HG02759 (cell line): ENCODE results near the gene KRTAP10-2.

Experiments used
- ATAC-seq: cut with Tn5 transposase; IDR thresholded peaks from one replicate; pipeline ENCODE4 v1.9.1; 2021; ENCODE audit warnings: mild to moderate bottlenecking, moderate library complexity; ENCODE audit not compliant: unreplicated experiment

Gene KRTAP10-2

DNA sequence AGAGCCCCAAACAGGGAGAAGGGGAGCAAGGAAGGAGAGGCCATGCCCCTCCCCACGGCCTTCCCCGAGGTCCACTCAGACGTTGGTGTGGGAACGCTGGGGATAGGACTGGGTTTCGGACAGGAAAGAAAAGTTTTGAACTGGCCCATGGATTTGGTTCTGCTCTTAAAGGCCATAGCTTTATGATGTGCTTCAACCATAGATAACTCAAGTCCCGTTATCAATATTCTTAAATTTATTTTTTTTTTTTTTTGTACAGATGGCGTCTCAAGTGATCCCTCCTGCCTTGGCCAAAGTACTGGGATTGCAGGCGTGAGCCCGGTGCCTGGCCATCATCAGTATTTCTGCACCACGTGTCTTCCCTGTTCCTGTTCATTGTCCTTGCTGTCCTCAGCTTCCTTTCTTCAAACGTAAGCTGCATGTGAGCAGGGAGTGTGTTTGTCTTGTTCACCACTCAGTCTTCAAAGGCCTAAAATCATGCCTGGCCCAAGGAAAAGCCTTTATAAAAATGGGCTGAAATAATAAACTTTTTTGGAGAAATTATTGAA is 10.5 kb downstream of the KRTAP10-2 start:
- ATAC-seq: no peak

DNA sequence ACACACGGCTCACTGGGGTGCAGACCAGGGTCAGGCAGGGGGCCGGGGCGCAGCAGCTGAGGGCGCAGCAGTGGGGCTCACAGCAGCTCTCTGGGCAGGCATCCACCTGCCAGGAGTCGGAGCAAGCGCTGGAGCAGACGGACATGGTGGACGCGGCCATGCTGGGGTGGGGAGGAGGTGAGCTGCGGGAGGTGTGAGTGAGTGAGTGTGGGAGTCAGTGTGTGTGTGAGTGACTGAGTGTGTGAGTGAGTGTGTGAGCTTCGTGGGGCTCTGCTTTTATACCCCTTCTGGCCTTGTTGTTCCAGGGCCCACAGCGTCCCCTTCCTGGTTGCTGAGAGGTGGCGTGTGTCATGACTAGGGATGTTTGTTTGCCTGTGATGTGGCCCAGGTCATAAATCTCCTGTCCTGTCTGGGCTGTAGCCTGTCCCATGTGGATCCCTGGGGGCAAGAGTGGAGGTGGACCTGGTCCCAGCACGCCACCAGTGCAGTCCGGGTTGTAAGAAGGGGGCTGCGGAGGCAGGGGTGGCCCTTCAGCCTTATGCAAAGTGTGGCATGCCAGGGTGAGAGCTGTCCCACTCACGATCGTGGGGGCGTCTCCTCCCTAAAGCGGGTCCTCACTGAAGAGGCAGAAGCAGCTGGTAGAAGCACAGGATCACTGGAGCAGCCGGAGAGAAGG is 11.2 kb downstream of the KRTAP10-2 start, which contains the start of gene KRTAP10-1:
Gene KRTAP10-1, minus strand, starts transcription at position 205 of the 676 bp plus-strand sequence. Its CDS starts 45 bp downstream, at position 160.
- ATAC-seq: no peak

DNA sequence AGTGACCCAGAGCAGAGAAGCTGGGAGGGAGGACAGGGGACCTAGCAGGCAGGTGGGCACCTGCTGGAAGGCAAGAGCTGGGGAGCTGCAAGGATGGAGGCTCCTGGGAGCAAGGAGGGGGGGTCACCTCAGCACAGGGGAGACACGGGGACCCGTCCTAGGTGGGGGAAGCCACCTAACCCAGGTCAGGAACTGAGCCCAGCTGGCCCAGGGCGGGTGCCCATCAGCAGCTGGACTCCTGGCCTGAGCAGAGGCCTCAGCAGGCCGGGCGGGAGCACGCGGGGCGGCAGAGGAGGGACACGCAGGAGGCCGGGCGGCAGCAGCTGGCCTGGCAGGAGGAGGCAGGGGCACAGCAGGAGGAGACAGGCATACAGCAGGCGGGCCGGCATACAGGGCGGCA is 12.3 kb downstream of the KRTAP10-2 start:
- ATAC-seq: no peak

DNA sequence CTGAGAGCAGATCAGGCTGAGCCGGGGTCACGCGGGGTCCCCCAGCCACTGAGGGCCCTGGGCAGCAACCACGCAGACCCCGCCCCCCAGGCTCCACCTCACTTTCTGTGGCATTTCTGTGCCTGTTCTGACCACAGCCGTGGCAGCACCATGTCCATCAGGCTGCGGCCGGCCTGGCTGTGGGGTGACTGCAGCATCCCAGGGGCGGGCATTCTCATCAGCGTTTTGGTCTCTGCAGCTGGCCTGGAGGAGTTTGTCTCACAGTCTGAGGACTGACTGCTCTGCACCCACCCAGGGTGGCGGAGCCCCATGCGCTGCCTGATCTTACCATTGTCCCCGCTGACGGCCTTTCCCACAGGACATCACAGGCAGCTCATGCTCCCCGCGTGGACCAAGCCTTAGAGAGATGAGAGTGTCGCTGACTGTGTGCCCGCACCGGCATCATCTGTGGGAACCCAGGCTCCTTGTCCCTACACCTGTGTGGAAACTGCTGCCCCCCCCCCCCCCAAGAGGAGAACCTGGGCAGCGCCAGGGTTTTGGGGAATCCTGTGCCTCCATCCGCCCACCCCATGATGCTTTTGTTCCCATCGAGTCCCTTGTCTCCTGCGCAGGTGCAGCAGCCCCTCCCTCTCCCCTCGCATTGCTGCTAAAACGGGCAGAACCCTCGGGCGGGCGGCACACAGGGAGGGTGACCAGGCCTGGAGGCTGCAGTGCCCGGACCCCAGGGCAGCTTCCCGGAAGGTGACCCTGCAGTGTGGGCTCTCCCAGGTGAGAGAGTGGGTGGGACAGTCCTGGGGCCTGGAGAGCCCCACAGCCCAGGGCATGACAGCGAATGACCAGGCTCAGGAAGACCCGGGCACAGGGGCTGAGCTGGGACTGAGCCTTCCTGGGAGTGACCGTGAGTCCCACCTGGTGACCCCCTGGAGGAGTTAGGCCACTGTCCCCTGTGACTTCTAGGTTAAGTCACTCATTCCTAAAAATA is 13.1 kb downstream of the KRTAP10-2 start:
- ATAC-seq: no peak

DNA sequence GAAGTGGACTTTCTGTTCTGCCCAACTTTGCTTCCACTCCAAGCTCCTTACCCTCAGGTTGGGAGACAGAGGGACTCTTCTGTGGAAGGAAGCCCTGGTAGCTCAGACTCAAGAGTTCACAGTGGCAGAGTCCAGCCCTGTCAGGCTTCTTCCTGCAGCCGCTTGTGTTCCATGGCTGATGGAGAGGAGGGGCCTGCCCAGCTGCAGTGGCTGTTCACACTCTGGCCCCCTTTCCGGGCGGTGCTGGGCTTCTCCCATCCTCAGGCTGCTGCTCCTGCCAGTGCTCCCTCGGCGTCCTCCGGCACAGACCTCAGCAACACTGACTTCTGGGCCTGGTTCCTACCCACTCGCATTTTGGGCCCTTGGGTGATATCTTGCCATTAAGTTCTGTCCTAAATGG is 15.3 kb downstream of the KRTAP10-2 start:
- no peak for ATAC-seq

GRCh38 chr21:44534688-44535087 is 16.6 kb downstream of the KRTAP10-2 start:
- no peak for ATAC-seq

DNA sequence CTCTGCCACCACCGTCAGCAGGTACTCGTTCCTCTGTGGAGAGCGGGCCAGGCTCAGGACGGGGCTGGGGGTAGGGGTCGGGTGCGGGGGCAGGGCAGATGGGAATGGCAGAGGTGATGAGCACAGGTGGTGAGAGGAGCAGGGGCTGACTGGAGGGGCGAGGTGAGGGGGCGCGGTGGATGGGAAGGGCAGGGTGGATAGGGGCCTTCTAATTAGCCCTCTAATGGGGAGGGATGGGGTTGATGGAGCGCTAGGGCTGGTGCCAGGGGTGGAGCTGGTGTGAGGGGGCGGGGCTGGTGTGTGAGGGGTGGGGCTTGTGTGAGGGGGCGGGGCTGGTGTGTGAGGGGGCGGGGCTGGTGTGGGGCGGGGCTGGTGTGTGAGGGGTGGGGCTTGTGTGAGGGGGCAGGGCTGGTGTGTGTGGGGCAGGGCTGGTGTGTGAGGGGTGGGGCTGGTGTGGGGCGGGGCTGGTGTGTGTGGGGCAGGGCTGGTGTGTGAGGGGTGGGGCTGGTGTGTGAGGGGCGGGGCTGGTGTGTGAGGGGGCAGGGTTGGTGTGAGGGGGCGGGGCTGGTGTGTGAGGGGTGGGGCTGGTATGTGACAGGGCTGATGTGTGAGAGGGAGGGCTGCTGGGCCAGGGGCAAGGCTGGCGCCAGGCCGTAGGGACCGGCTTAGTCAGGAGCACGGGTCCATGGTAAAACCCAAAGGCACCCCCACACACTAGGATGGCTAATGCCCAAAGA is 17.2 kb downstream of the KRTAP10-2 start:
- no peak for ATAC-seq

- no peak for ATAC-seq
These were observed 18.0 kb downstream of the KRTAP10-2 start for GRCh38 chr21:44533121-44533890.

DNA sequence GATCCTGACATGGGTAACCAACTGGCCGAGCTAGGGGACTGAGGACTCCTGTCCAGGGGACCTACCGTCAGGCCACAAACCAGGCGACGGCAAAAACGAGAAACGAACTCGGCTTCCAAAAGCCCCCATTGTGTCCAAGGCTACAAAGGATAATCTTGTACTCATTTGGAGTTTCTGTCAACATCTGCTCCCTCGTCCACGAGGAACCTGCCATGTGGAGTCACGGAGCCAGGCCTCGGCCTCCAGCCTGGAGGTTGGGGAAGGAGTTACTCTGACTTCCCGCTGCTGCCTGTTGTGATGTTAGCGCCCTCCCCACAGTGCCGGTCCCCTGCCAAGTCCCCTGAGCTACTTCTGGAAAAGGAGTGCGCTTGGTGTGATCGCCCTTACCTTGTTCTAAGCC is 18.6 kb downstream of the KRTAP10-2 start:
- no peak for ATAC-seq

- ATAC-seq: no peak
These were observed 19.4 kb downstream of the KRTAP10-2 start for GRCh38 chr21:44531606-44532564.

DNA sequence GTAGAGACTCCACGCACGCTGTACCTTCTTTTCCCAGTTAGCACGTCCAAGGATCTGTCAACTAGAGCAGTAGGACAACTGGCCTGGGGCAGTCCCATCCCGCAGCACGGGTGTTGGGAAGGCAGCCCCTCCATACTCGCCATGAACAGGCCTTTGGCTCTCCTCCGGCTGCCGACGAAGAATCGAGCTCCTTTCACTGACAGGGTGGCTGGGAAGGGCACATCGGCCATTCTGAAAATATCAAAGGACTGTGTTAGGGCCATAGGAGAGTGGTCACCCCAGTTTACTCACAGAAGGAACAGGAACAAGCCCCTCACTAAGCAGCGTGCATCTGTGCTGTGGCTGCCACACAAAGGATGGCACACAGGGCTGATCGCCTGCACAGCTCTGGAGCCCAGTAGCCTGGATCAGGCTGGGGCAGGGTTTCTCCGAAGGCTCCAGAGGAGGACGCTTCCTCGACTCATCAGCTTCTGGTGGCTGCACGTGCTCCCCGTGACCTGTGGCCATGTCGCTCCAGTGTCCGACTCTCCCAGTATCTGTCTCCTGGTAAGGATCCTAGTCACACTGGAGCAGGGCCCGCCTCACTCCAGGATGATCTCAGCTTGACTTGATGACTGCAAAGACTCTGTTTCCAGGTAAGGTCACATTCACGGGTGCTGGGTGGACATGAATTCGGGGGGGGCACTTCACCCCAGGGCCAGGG is 20.3 kb downstream of the KRTAP10-2 start:
- no peak for ATAC-seq

- ATAC-seq: no peak
These were observed 20.9 kb downstream of the KRTAP10-2 start for GRCh38 chr21:44530221-44530902.

GRCh38 chr21:44529503-44530125 is 21.7 kb downstream of the KRTAP10-2 start:
- no peak for ATAC-seq

GRCh38 chr21:44529011-44529421 is 22.3 kb downstream of the KRTAP10-2 start:
- ATAC-seq: no peak

DNA sequence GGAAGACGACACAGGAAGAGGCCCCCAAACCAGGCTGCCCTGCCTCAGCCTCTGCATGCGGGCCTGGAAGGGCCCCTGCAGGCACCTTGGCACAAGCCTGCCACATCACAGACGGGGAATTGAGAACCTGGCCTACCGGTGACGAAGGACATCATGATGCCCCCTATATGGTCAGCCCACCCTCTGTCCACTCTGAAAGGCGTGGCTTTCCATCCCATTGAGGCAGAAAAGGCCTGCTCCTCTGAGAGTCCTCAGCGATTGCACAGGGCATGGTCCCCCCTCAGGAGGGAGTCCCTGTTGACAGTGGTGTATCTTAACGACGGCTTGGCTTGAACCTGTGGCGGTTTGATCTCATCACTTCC is 22.7 kb downstream of the KRTAP10-2 start:
- ATAC-seq: no peak

GRCh38 chr21:44527983-44528633 is 23.2 kb downstream of the KRTAP10-2 start:
- ATAC-seq: no peak
